ENCODE data around the gene TIMM44. TPM values are rescaled to one million over a fixed set of nuclear protein-coding genes. Genes with fewer than 3 reads are reported as not detected.
A peak's percentile ranks its signal among the peaks of the same experiment; 100 is the strongest.
"Not testable (repeated sequence)": the region's sequence is repeated elsewhere in the genome, so short reads cannot be mapped to it uniquely, and the experiment has no call there.

The TIMM44 gene
- total RNA-seq, 1 experiment from 2014 or later: 58.8 TPM

- no peak for DNase-seq (ENCODE audit: low read depth)
- in situ Hi-C loops (cut with HindIII; ENCODE audit: low pct_unique_long_range_greater_than_20kb, low sequenced_read_pairs): no loop called here
Measured at GRCh38 chr19:7897292-7897691, 46.2 kb downstream of the TIMM44 start.

- DNase-seq (ENCODE audit: low read depth): no peak
- in situ Hi-C loops (cut with HindIII; ENCODE audit: low pct_unique_long_range_greater_than_20kb, low sequenced_read_pairs): no loop called here
Measured at GRCh38 chr19:7895565-7895964, 47.9 kb downstream of the TIMM44 start.

- in situ Hi-C loops (cut with HindIII; ENCODE audit: low pct_unique_long_range_greater_than_20kb, low sequenced_read_pairs): no loop called here
- no peak for DNase-seq (ENCODE audit: low read depth)
Measured at GRCh38 chr19:7894612-7895309, 48.7 kb downstream of the TIMM44 start.

GRCh38 chr19:7893362-7894101 lies 49.9 kb downstream of the TIMM44 start:
- peak; percentile 51 for DNase-seq (ENCODE audit: low read depth)
- in situ Hi-C loops (cut with HindIII; ENCODE audit: low pct_unique_long_range_greater_than_20kb, low sequenced_read_pairs): not testable (repeated sequence)

- no peak for DNase-seq (ENCODE audit: low read depth)
- in situ Hi-C loops (cut with HindIII; ENCODE audit: low pct_unique_long_range_greater_than_20kb, low sequenced_read_pairs): no loop called here
Measured at GRCh38 chr19:7888826-7889217, 54.6 kb downstream of the TIMM44 start.

GRCh38 chr19:7888145-7888825 lies 55.2 kb downstream of the TIMM44 start, which contains the start of gene LRRC8E:
Gene LRRC8E (plus strand): TSS chr19:7888510. CDS start chr19:7895604, 7,094 bp downstream.
- peak; percentile 39 for DNase-seq (ENCODE audit: low read depth)
- in situ Hi-C loops (cut with HindIII; ENCODE audit: low pct_unique_long_range_greater_than_20kb, low sequenced_read_pairs): no loop called here

- in situ Hi-C loops (cut with HindIII; ENCODE audit: low pct_unique_long_range_greater_than_20kb, low sequenced_read_pairs): no loop called here
- no peak for DNase-seq (ENCODE audit: low read depth)
Measured at GRCh38 chr19:7887408-7888144, 55.9 kb downstream of the TIMM44 start.

GRCh38 chr19:7885818-7886217 lies 57.6 kb downstream of the TIMM44 start:
- no peak for DNase-seq (ENCODE audit: low read depth)
- in situ Hi-C loops (cut with HindIII; ENCODE audit: low pct_unique_long_range_greater_than_20kb, low sequenced_read_pairs): no loop called here

GRCh38 chr19:7883796-7884570 lies 59.5 kb downstream of the TIMM44 start:
- DNase-seq (ENCODE audit: low read depth): no peak
- in situ Hi-C loops (cut with HindIII; ENCODE audit: low pct_unique_long_range_greater_than_20kb, low sequenced_read_pairs): no loop called here

GRCh38 chr19:7883105-7883504 lies 60.4 kb downstream of the TIMM44 start:
- no peak for DNase-seq (ENCODE audit: low read depth)

GRCh38 chr19:7881910-7882309 lies 61.6 kb downstream of the TIMM44 start:
- in situ Hi-C loops (cut with HindIII; ENCODE audit: low pct_unique_long_range_greater_than_20kb, low sequenced_read_pairs): no loop called here

More at GRCh38 chr19:7883105-7883504, 60.4 kb downstream of the TIMM44 start:
- in situ Hi-C loops (cut with HindIII; ENCODE audit: low pct_unique_long_range_greater_than_20kb, low sequenced_read_pairs): no loop called here

GRCh38 chr19:7879836-7880235 lies 63.6 kb downstream of the TIMM44 start:
- no peak for DNase-seq (ENCODE audit: low read depth)
- in situ Hi-C loops (cut with HindIII; ENCODE audit: low pct_unique_long_range_greater_than_20kb, low sequenced_read_pairs): no loop called here

More at GRCh38 chr19:7881910-7882309, 61.6 kb downstream of the TIMM44 start:
- DNase-seq (ENCODE audit: low read depth): no peak

GRCh38 chr19:7879111-7879807 lies 64.2 kb downstream of the TIMM44 start:
- in situ Hi-C loops (cut with HindIII; ENCODE audit: low pct_unique_long_range_greater_than_20kb, low sequenced_read_pairs): no loop called here
- no peak for DNase-seq (ENCODE audit: low read depth)

GRCh38 chr19:7877249-7877836 lies 66.1 kb downstream of the TIMM44 start:
- in situ Hi-C loops (cut with HindIII; ENCODE audit: low pct_unique_long_range_greater_than_20kb, low sequenced_read_pairs): no loop called here
- no peak for DNase-seq (ENCODE audit: low read depth)
